Tibial nerve (tissue), 4 donors: ENCODE results near the gene TLNRD1. TPM values are rescaled to one million over a fixed set of nuclear protein-coding genes. Genes with fewer than 3 reads are reported as not detected.

Experiments used
- DNase-seq, 2 donors: peaks; one replicate each; pipeline ENCODE4 v3.0.0-alpha.2; 2019; ENCODE audit warnings: low spot score in 2 of 2
- H3K27ac ChIP-seq, 4 donors: fragments of 200-600 bp; sonication (generic) in 3 of 4; one replicate each; pipeline ENCODE4 v1.5.1; 2017 to 2019; ENCODE audit warnings: mild to moderate bottlenecking in 1 of 4
- H3K27me3 ChIP-seq, 2 donors: fragments of 200-600 bp; sonication (generic) in 1 of 2; one replicate each; pipeline versions ENCODE4 v1.5.1 to v1.6.0; 2017 to 2019
- H3K36me3 ChIP-seq, 3 donors: fragments of 200-600 bp; sonication (generic); one replicate each; pipeline ENCODE4 v1.5.1; 2018 to 2019
- H3K4me1 ChIP-seq, 4 donors: fragments of 200-600 bp; sonication (generic) in 3 of 4; one replicate each; pipeline ENCODE4 v1.5.1; 2017 to 2019
- H3K4me3 ChIP-seq, 4 donors: fragments of 200-600 bp; sonication (generic) in 3 of 4; one replicate each; pipeline ENCODE4 v1.5.1; 2017 to 2019; ENCODE audit warnings: mild to moderate bottlenecking in 1 of 4, moderate library complexity in 1 of 4
- H3K9me3 ChIP-seq, 4 donors: fragments of 200-600 bp; sonication (generic) in 3 of 4; one replicate each; pipeline ENCODE4 v1.5.1; 2017 to 2019
- EP300 ChIP-seq, 2 donors: sonication (generic); formaldehyde crosslinking; IDR thresholded peaks; one replicate each; pipeline ENCODE4 v1.6.1; 2017; ENCODE audit warnings: antibody characterized with exemption in 2 of 2, mild to moderate bottlenecking in 1 of 2
- POLR2A ChIP-seq, 2 donors: fragments of 450-650 bp; IDR thresholded peaks; one replicate each; pipeline ENCODE4 v1.6.1; 2017; ENCODE audit warnings: antibody characterized with exemption in 2 of 2, mild to moderate bottlenecking in 2 of 2, moderate library complexity in 2 of 2
- WGBS, 2 donors: methylation state at CpG; one replicate each; pipeline ENCODE4 v1.1.5; 2018; 5-methylcytosine and 5-hydroxymethylcytosine counted together
- total RNA-seq, 4 donors: library from RNA; depleted of rRNA; stranded (reverse); fragments of >200 nt; gene quantifications; one replicate each; pipeline ENCODE4 v1.1.0, GENCODE V29; 2016
- TF ChIP-seq, protein P1 (sequence below), 5 experiments: fragments of 200-600 bp in 3 of 5; fragments of 450-650 bp in 2 of 5; sonication (generic) in 3 of 5; IDR thresholded peaks; one replicate each; pipeline ENCODE4 v1.5.1; 2016 to 2019; ENCODE audit warnings: antibody characterized with exemption in 5 of 5, mild to moderate bottlenecking in 3 of 5, moderate library complexity in 2 of 5

The TLNRD1 gene
- total RNA-seq, 4 donors from 2014 or later: 18.8 to 46.5 (median 30.0) TPM

GRCh38 chr15:80967991-80968510 lies 32.7 kb upstream of the TLNRD1 start:
- DNase-seq: no peak
- no peaks in the 10 kb centered on the region for H3K27me3 ChIP-seq
- H3K36me3 ChIP-seq: peaks cover 0 to 52% (median 0%) of the 10 kb centered on the region in 3 donors
- peaks cover 0 to 10% (median 0%) of the 10 kb centered on the region in 4 donors for H3K4me1 ChIP-seq
- TF ChIP-seq POLR2A (IDR thresholded peaks at IDR 0.05): no peak
- TF ChIP-seq, protein P1, sequence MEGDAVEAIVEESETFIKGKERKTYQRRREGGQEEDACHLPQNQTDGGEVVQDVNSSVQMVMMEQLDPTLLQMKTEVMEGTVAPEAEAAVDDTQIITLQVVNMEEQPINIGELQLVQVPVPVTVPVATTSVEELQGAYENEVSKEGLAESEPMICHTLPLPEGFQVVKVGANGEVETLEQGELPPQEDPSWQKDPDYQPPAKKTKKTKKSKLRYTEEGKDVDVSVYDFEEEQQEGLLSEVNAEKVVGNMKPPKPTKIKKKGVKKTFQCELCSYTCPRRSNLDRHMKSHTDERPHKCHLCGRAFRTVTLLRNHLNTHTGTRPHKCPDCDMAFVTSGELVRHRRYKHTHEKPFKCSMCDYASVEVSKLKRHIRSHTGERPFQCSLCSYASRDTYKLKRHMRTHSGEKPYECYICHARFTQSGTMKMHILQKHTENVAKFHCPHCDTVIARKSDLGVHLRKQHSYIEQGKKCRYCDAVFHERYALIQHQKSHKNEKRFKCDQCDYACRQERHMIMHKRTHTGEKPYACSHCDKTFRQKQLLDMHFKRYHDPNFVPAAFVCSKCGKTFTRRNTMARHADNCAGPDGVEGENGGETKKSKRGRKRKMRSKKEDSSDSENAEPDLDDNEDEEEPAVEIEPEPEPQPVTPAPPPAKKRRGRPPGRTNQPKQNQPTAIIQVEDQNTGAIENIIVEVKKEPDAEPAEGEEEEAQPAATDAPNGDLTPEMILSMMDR (IDR thresholded peaks at IDR 0.05): no peak
- TF ChIP-seq EP300 (IDR thresholded peaks at IDR 0.05): no peak
- H3K27ac ChIP-seq: no peak overlapping the region
- H3K9me3 ChIP-seq: peaks cover 0 to 5% (median 0%) of the 10 kb centered on the region in 4 donors
- 87 to 90% methylated on average over 4 of the region's 4 CpGs for WGBS, 2 donors
- H3K4me3 ChIP-seq: no peak overlapping the region

- DNase-seq: no peak
- no peak overlapping the region for H3K27ac ChIP-seq
- H3K4me1 ChIP-seq: peaks cover 0 to 21% (median 0%) of the 10 kb centered on the region in 4 donors
- H3K36me3 ChIP-seq: peaks cover 0 to 49% (median 0%) of the 10 kb centered on the region in 3 donors
- H3K27me3 ChIP-seq: no peaks in the 10 kb centered on the region
- no peak overlapping the region for H3K4me3 ChIP-seq
- H3K9me3 ChIP-seq: peaks cover 0 to 4% (median 0%) of the 10 kb centered on the region in 4 donors
- TF ChIP-seq EP300 (IDR thresholded peaks at IDR 0.05): no peak
- TF ChIP-seq POLR2A (IDR thresholded peaks at IDR 0.05): no peak
- TF ChIP-seq, protein P1 (IDR thresholded peaks at IDR 0.05): no peak
- 73 to 87% methylated on average over 5 to 7 of the region's 7 CpGs for WGBS, 2 donors
Observed at GRCh38 chr15:80969316-80969715, 31.4 kb upstream of the TLNRD1 start.

GRCh38 chr15:80970018-80970657 lies 30.6 kb upstream of the TLNRD1 start:
- Histone ChIP-seq H3K4me1 (peaks cover 0 to 21% (median 0%) of the 10 kb centered on the region in 4 donors), H3K27me3 (no peaks in the 10 kb centered on the region), H3K27ac (no peak overlapping the region), H3K4me3 (no peak overlapping the region), H3K36me3 (peaks cover 0 to 43% (median 0%) of the 10 kb centered on the region in 3 donors), H3K9me3 (no peaks in the 10 kb centered on the region)
- TF ChIP-seq, protein P1 (IDR thresholded peaks at IDR 0.05): peak; percentile 67 to 89 (median 81)
- TF ChIP-seq POLR2A (IDR thresholded peaks at IDR 0.05): no peak
- TF ChIP-seq EP300 (IDR thresholded peaks at IDR 0.05): no peak
- DNase-seq: peak; percentile 33 to 65
- WGBS, 2 donors: 54 to 57% methylated on average over 12 of the region's 12 CpGs

- TF ChIP-seq EP300 (IDR thresholded peaks at IDR 0.05): no peak
- TF ChIP-seq, protein P1 (IDR thresholded peaks at IDR 0.05): no peak
- TF ChIP-seq POLR2A (IDR thresholded peaks at IDR 0.05): no peak
- H3K36me3 ChIP-seq: peaks cover 0 to 38% (median 0%) of the 10 kb centered on the region in 3 donors
- 92 to 93% methylated on average over 3 of the region's 3 CpGs for WGBS, 2 donors
- no peaks in the 10 kb centered on the region for H3K9me3 ChIP-seq
- H3K4me3 ChIP-seq: no peak overlapping the region
- H3K4me1 ChIP-seq: peaks cover 0 to 21% (median 0%) of the 10 kb centered on the region in 4 donors
- H3K27ac ChIP-seq: no peak overlapping the region
- DNase-seq: no peak
- H3K27me3 ChIP-seq: no peaks in the 10 kb centered on the region
Observed at GRCh38 chr15:80970658-80971057, 30.1 kb upstream of the TLNRD1 start.

GRCh38 chr15:80971143-80971542 lies 29.6 kb upstream of the TLNRD1 start:
- 68 to 71% methylated on average over 2 of the region's 2 CpGs for WGBS, 2 donors

More at GRCh38 chr15:80971143-80971542, 29.6 kb upstream of the TLNRD1 start:
- Histone ChIP-seq H3K4me1 (peaks cover 0 to 22% (median 0%) of the 10 kb centered on the region in 4 donors), H3K27ac (no peak overlapping the region), H3K27me3 (no peaks in the 10 kb centered on the region), H3K36me3 (peaks cover 0 to 37% (median 0%) of the 10 kb centered on the region in 3 donors), H3K9me3 (no peaks in the 10 kb centered on the region), H3K4me3 (no peak overlapping the region)
- TF ChIP-seq POLR2A (IDR thresholded peaks at IDR 0.05) (no peak), EP300 (IDR thresholded peaks at IDR 0.05) (no peak)
- TF ChIP-seq, protein P1 (IDR thresholded peaks at IDR 0.05): no peak
- DNase-seq: no peak
